GM18517 (cell line): ENCODE data around the gene FAM168A.
"Not testable (repeated sequence)": the region's sequence is repeated elsewhere in the genome, so short reads cannot be mapped to it uniquely, and the experiment has no call there.

Source experiments
- ATAC-seq: cut with Tn5 transposase; IDR thresholded peaks from one replicate; pipeline ENCODE4 v1.9.1; 2021; ENCODE audit warnings: mild to moderate bottlenecking, moderate library complexity; ENCODE audit not compliant: unreplicated experiment

The FAM168A gene

DNA sequence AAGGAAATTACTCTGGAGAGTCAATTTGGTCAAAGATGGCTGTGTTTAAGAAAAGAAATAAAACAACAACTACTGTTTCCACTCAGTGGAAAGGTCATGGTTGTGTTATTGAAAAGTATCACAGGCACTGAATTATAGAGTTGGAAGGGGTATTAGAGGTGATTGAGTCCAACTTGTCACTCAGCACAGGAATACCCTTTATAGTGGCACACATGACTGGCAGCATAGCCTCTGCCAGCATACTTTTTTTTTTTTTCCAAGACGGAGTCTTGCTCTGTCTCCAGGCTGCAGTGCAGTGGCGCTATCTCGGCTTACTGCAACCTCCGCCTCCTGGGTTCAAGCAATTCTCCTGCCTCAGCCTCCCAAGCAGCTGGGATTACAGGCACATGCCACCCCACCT is 161.1 kb downstream of the FAM168A start:
- ATAC-seq, result not testable (repeated sequence)

- ATAC-seq, result no peak
Observed at GRCh38 chr11:73431396-73431795, 166.5 kb downstream of the FAM168A start.

DNA sequence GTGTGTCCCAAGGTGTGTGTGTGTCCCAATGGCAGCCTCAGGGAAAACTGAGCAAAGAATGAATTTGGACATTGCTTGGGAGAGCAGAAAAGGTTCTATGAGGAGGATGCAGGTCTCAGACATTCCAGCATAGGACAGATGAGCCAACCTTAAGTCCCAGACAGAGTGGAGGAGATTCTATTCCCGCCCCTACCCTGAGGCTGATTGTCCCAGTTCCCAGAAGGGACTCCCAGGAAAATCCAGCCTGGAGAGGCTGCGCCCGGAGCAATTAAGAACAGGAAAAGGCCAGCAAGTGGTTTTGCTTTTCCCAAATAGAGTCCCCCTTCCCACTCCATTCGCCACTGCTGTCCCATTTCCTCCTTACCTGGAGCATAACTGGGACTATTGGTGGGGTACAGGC is 167.6 kb downstream of the FAM168A start:
- ATAC-seq, result no peak

DNA sequence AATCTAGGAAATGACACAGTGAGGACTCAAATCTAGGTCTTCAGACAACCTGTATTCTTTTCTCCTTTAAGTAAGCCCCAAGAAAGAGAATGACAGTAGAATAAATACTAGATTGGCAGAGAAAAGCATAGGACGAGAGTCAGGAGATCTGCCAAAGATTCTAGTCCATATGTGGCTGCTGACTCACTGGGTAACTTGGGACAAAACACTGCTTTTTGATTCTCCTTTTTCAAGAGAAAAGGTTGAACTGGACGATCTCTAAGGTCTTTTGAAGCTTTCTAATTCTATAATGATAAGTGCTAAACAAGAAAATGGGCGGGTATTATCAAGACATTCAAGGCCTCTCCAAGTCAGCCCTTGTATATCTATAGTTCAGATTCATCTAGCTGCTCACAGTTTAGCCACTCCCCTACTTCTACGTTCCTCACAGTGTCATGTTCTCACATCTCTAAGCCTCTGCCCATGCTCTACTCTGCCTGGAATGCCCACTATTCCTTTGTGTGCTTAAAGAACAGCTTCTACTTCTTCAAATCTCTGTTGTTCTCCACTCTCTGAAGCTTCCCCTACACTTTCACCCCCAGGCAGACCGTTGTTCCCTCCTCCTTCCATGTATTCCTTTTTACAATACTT is 168.7 kb downstream of the FAM168A start:
- ATAC-seq, result no peak

DNA sequence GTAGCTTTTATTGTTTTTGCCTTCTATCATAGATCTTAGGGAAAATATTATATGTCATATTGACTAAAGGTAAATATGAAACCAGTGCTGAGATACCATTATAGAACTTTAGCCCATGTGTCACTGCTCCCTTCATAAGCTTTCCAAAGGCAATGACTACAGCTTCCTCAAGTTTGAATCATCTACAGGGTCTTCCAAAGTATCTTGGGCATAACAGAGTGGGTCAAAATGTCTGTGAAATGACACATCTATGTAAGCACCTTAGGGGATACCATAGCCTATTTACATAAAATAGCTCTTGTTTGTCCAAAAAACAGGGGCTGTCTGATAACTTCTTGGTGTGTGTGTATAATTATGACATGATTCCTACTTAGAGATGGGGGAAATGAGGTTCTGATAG is 169.2 kb downstream of the FAM168A start:
- ATAC-seq, result no peak

DNA sequence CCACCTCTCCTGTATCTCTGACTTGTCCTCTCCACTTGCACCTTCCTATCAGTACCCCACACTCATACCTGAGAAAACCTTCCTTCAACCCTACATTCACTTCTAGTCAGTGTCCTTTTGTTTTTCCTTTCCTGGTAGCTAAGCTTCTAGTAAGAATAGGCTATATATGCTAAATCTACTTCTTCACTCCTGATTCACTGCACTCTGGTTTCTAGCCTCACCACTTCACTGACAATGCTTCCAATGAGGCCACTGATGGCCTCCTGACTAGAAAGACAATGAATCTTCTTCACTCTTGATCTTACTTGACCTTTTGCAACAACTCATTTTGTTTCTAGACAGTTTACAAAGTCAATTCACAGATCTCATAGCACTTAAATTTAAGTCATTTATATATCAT is 169.7 kb downstream of the FAM168A start:
- ATAC-seq, result no peak

- no peak for ATAC-seq
Observed at GRCh38 chr11:73426219-73426850, 171.6 kb downstream of the FAM168A start.

- ATAC-seq, result no peak
Observed at GRCh38 chr11:73425108-73425507, 172.8 kb downstream of the FAM168A start.

DNA sequence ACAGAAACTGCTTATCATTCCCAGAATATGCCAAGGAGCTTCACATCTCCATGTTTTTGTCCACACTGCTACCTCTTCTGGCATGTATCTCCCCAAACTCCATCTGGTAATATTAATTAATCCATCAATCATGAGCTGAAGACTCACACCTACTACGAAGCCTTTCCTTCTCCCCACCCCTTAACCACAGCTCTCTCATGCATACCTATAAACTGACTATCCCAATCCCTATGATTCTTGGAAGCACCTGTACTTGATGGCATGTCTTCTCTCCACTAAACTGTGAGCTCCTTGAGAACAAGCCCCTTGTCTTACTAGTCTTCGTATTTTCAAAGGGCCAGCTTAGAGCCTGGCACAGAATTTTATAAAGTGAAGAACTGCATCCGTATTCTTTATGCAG is 174.4 kb downstream of the FAM168A start:
- ATAC-seq, result no peak

DNA sequence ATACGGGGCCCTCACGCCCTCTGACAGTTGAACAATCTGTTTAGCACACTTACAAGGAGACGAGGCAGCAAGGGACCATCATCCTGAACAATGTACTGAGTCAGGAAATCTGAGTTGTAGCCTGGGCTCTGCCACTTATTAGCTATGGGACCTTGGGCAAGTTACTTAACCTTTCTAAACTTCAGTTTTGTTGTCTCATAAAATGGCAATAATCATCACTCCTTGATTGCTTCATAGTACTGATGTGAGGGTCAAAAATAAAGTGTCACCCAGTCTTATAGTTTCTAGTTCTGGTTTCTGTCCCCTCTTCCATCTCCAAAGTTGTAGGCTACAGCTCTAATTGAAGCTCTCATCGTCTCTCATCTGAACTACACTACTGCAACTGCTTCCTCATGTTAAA is 175.0 kb downstream of the FAM168A start:
- ATAC-seq, result no peak

DNA sequence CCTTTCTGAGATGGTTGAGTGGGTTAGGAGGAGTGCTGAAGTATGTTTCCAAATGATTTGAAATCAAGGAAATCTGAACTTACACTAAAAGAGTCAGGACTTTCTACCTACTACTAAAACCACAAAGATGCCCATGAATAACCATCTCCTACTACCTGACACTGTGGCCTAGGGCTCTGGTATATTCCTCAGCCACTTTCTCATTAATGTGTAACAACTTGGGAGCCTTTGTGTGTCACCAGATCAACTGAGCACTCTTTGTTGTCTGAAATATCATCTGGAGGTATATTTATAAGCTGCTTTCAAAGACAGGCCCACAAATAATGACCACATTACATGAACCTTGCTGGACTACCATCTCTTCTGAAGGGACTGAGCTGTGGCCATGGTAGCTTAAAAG is 177.8 kb downstream of the FAM168A start:
- ATAC-seq, result no peak

- ATAC-seq, result no peak
Observed at GRCh38 chr11:73416786-73417185, 181.1 kb downstream of the FAM168A start.

DNA sequence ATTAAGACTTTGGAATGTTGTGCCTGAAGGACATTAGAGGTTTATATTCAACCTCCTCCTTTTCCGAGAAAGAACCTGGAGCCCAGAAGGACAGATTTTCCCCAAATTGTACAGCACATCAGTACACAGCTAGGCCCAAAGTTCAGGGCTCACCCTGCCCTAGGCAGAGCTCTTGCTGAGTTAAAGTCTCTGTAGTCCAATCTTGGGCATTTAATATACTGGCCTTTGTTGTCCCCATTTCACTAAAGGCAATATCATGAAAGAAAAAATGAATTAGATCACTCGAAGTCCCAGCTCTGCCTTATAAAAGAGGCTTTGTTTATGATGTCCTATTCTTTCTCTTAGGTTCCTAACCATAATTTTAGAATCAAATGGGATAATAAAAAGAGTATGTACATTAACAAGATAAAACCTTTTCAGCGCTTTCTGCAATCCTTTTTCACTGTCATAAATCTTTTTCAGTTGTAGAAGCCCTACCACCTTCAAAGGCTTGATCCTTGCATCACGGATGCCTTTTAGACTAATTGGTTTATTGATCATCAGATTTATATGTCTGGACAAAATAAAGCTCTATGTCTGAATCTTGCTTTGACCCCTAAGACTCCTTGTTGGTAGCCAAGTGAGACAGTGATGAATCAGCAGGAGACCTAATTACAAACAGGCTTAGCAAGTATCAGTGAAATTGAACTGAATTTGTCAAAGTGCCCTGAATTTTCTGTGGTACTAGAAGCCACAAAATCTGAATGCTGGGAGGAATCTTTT is 181.9 kb downstream of the FAM168A start:
- no peak for ATAC-seq

DNA sequence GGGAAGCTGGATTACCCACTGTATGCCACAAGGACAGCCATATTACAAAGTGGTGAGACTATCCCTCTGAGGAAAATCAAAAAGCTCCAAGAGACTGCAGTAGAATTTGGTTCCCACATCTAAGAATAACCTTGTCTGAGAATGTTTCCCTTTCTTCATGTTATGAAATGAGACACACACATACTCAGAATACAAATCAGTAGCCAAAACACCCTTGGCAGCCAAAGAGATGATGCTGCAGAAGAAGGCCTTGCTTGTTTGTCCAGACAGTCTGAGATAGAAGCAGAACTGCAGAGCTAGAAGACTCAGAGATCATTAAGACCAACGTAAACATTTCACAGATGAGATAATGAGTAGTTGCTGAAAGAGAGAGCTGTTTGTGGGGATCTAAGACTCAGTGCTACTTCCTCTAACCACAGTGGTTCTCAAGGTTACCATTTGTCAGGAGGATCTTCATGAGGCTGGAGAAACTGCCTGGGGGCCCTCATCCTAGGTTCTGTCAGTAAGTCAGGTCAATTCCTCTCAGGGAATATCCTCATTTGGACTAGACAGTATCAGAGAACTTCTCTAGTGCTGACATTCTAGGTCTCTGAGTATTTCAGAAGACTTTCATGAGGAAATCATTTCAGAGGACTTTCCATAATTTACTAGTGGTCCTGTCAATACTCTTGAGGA is 182.8 kb downstream of the FAM168A start:
- ATAC-seq, result no peak

- ATAC-seq, result no peak
Observed at GRCh38 chr11:73413256-73413655, 184.7 kb downstream of the FAM168A start.

GRCh38 chr11:73412308-73412707 is 185.6 kb downstream of the FAM168A start:
- no peak for ATAC-seq

DNA sequence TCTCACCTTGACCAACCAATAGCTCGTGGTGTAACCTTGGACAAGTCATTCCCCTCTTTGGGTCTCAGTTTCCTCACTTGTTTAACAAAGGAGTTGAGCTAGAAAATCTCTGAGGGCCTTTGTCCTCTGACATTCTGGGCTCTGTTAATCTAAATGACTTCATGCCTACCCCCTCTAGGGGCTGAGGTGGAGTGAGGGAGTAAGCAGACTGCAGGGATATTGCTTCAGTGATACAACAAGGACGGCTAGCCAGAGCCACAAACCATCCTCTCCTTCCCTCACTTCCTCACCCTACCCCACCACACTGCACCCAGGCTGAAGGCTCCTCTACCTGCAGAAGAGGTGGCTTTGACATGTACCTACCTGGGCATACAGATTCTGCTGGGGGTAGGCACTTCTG is 186.9 kb downstream of the FAM168A start:
- no peak for ATAC-seq

DNA sequence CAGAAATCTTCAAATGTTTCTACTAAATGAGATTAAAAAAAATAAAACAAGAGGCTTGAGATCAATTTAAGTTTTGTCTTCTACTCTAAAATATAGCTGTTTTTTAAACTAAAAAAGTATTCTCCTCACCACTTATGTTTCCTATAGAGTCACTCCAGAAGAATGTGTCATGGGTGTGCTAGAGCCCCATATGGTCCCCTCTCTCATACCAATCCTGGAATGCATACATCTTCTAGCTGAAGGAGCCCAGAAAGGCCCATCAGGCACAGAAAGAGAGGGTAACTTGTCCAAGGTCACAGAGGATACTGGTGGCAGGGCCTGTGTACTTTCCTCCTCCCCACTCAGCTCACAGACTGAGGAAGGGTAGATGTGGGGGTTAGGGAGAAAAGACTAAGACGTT is 187.3 kb downstream of the FAM168A start:
- ATAC-seq, result no peak

DNA sequence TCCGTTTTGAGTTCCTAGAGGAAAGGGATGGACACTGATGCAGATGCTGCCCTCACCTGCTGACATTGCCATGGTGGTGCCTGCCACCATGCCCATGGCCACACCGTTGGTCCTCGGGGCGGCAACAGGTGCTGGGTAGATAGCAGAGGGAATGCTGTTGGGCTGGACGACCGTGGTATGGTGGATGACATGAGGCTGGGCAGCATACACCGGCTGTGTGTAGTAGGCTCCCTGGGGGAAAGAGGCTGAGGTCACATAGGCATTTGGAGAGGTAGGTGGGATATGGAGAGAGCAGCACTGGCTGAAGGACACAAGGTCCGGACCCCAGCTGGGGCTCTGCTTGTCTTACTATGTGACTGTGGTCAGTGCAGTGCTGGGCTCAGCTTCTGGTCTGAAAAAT is 188.5 kb downstream of the FAM168A start:
- no peak for ATAC-seq

DNA sequence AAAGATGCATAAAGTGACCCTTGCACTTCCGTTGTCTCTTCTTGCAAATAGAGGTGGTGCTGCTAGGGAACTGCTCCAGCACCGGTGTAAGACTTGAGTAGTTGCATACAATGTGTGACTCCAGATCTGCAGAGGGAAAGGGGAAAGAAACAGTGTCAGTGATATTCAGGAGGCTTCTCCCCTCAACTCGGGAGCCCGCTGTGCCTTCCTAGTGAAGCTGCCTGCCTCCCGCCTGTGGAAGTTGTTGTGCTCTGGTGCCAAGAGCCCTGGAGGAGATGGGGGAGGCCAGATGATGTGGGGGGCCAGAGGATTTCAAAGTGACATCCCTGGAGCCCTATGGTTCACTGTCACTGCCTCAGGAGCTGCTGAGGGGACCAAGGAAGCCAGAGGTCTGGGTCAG is 191.3 kb downstream of the FAM168A start:
- no peak for ATAC-seq

DNA sequence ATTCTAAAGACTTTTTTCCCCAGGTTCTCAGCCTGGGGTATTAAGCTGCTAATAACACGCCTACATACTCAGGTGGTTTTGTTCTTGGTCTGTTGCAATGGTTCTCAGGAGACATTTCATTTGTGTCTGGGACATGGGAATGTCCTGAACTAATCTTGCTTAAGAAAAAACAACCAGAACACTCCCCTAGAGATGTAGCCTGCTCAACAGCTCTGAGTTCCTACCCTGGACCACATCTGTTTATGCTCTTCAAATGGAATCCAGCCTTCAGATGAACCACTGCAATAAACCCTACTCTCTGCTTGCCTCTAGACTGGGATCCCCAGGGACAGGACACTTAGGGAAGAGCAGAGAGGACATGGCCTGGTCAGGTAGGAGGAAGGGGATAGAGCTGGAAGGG is 191.8 kb downstream of the FAM168A start:
- ATAC-seq, result no peak

GRCh38 chr11:73405146-73405510 is 192.8 kb downstream of the FAM168A start:
- ATAC-seq, result no peak
